K562 (cell line): Measurements from ENCODE around the gene PRDM15. TPM values are rescaled to one million over a fixed set of nuclear protein-coding genes. Genes with fewer than 3 reads are reported as not detected.

ENCODE experiments used
- CBFA2T3 ChIP-seq: fragments of 450-650 bp; IDR thresholded peaks from 2 replicates; pipeline ENCODE4 v1.6.1; 2017
- CBFB ChIP-seq: sonication (generic); formaldehyde crosslinking; IDR thresholded peaks from 2 replicates; pipeline ENCODE4 v1.4.0; 2020; ENCODE audit warnings: mild to moderate bottlenecking, missing genetic modification reagents
- CREM ChIP-seq: IDR thresholded peaks from 2 replicates; pipeline ENCODE4 v1.6.1; 2014; ENCODE audit warnings: antibody characterized with exemption, low read depth
- FOSL1 ChIP-seq: fragments of 200-800 bp; sonication (Bioruptor generic); conservative IDR thresholded peaks from 2 replicates; pipeline ENCODE4 v1.6.1; 2016; ENCODE audit warnings: missing genetic modification characterization, missing compliant biosample characterization
- JUN ChIP-seq, 2 experiments: sonication (generic) in 1 of 2; formaldehyde crosslinking in 1 of 2; IDR thresholded peaks; 2 replicates each; pipeline versions ENCODE4 v1.6.1 to v1.8.0; 2012 to 2022; ENCODE audit warnings: borderline replicate concordance in 2 of 2, mild to moderate bottlenecking in 2 of 2, improper control_type of control experiment in 1 of 2, low read depth in 1 of 2, low read length in 1 of 2, missing genetic modification reagents in 1 of 2
- KLF16 ChIP-seq: IDR thresholded peaks from 2 replicates; pipeline ENCODE4 v1.6.1; 2016; ENCODE audit warnings: antibody characterized with exemption
- MTF1 ChIP-seq: fragments of 250-450 bp; sonication (Bioruptor Pico); IDR thresholded peaks from 2 replicates; pipeline ENCODE4 v1.9.0; 2021; ENCODE audit warnings: moderate library complexity, mild to moderate bottlenecking, inconsistent platforms, borderline replicate concordance
- PRPF4 ChIP-seq: fragments of 200-400 bp; formaldehyde crosslinking; IDR thresholded peaks from one replicate; pipeline ENCODE4 v1.6.1; 2017; ENCODE audit warnings: low read length, low read depth, mild to moderate bottlenecking; ENCODE audit not compliant: insufficient read depth, poor library complexity, severe bottlenecking
- RAD21 ChIP-seq, 2 experiments: fragments of 250-450 bp in 1 of 2; fragments of 450-650 bp in 1 of 2; sonication (Bioruptor Pico) in 1 of 2; formaldehyde crosslinking in 1 of 2; IDR thresholded peaks in 1 of 2; conservative IDR thresholded peaks in 1 of 2; 2 replicates each; pipeline versions ENCODE4 v1.4.0 to v1.8.0; 2020 to 2022; ENCODE audit warnings: mild to moderate bottlenecking in 2 of 2, moderate library complexity in 1 of 2
- RBM22 ChIP-seq: fragments of 200-400 bp; formaldehyde crosslinking; IDR thresholded peaks from 2 replicates; pipeline ENCODE4 v1.6.1; 2018; ENCODE audit warnings: low read length, low read depth; ENCODE audit not compliant: poor library complexity, severe bottlenecking
- SAFB2 ChIP-seq: fragments of 200-400 bp; formaldehyde crosslinking; IDR thresholded peaks from 2 replicates; pipeline ENCODE4 v1.6.1; 2018; ENCODE audit warnings: borderline replicate concordance, low read length, low read depth, moderate library complexity; ENCODE audit not compliant: severe bottlenecking
- TBL1XR1 ChIP-seq, 2 experiments: IDR thresholded peaks; 2 replicates each; pipeline ENCODE4 v1.6.1; 2012; ENCODE audit warnings: improper control_type of control experiment in 2 of 2, low read length in 2 of 2, mild to moderate bottlenecking in 1 of 2
- TCF7L2 ChIP-seq: fragments of 150-350 bp; IDR thresholded peaks from 2 replicates; pipeline ENCODE4 v1.6.1; 2016; ENCODE audit warnings: low read depth, mild to moderate bottlenecking, low read length, moderate library complexity
- ZC3H11A ChIP-seq: IDR thresholded peaks from 2 replicates; pipeline ENCODE4 v1.6.1; 2012; ENCODE audit warnings: low read depth, low read length, improper control_type of control experiment
- ZNF140 ChIP-seq: fragments of 250-450 bp; sonication (Bioruptor Pico); IDR thresholded peaks from 2 replicates; pipeline ENCODE4 v1.8.0; 2021; ENCODE audit warnings: moderate library complexity, mild to moderate bottlenecking, inconsistent platforms
- ZNF224 ChIP-seq: sonication (generic); formaldehyde crosslinking; IDR thresholded peaks from 2 replicates; pipeline ENCODE4 v1.8.0; 2022; ENCODE audit warnings: mild to moderate bottlenecking, missing genetic modification reagents
- ZNF589 ChIP-seq: fragments of 200-800 bp; sonication (Bioruptor generic); IDR thresholded peaks from 2 replicates; pipeline ENCODE4 v1.6.1; 2016; ENCODE audit warnings: low read depth, missing genetic modification characterization, missing compliant biosample characterization
- polyA plus RNA-seq, 8 experiments: library from polyadenylated mRNA; depleted of rRNA in 4 of 8; stranded (reverse) in 5 of 8; unstranded in 3 of 8; fragments of >200 nt; fragmentation: Nextera tagmentation in 2 of 8; fragmentation: Illumina TruSeq in 1 of 8; extraction: Ambion mirVana in 2 of 8; extraction: Trizol in 1 of 8; gene quantifications; 2 replicates each; pipeline versions ENCODE4 v1.2.1 to v1.2.3, GENCODE V29; 2011 to 2014; ENCODE audit warnings: inconsistent platforms in 1 of 8, missing spikeins in 1 of 8
- total RNA-seq, 7 experiments: library from RNA; depleted of rRNA in 6 of 7; stranded (reverse); fragments of >200 nt in 6 of 7; fragmentation: Illumina TruSeq in 2 of 7; extraction: Trizol in 2 of 7; gene quantifications; 2 replicates each; pipeline versions ENCODE4 v1.2.1 to v1.2.3, GENCODE V29; 2011 to 2021; ENCODE audit warnings: low replicate concordance in 1 of 7
- TF ChIP-seq, protein P1 (sequence below): sonication (generic); formaldehyde crosslinking; IDR thresholded peaks from 2 replicates; pipeline ENCODE4 v1.8.1; 2023; ENCODE audit warnings: mild to moderate bottlenecking, missing genetic modification reagents
- TF ChIP-seq, protein P2 (sequence below), 2 experiments: fragments of 450-650 bp; formaldehyde crosslinking in 1 of 2; IDR thresholded peaks; 2 replicates each; pipeline versions ENCODE4 v1.4.0 to v1.6.1; 2014 to 2020; ENCODE audit warnings: mild to moderate bottlenecking in 2 of 2, borderline replicate concordance in 1 of 2, low read depth in 1 of 2

Gene PRDM15
- total and polyA plus RNA-seq, 9 of the 15 experiments (the other 6 are each of a cell fraction or from before 2014, with no cell fraction given): 0.93 to 9.2 (median 6.2) TPM

DNA sequence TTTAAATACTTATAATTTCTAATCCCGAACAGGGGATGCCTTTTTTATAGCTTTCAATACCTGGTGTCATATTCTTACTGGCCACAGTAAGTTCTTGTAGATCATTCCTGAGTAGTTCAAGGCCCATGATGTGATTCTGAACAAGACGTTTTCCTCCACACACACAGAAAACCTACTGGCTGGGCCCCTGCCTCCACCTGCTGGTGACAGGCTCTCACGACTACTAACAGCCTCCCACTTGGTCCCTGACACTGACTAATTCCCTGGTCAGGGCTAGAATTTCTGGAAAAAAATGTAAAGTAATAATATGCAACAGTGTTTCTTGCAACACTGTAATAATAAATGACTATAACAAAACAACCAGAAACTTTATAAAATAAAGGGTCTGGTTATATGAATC is 61.9 kb downstream of the PRDM15 start (continued):
- TF ChIP-seq, protein P1, sequence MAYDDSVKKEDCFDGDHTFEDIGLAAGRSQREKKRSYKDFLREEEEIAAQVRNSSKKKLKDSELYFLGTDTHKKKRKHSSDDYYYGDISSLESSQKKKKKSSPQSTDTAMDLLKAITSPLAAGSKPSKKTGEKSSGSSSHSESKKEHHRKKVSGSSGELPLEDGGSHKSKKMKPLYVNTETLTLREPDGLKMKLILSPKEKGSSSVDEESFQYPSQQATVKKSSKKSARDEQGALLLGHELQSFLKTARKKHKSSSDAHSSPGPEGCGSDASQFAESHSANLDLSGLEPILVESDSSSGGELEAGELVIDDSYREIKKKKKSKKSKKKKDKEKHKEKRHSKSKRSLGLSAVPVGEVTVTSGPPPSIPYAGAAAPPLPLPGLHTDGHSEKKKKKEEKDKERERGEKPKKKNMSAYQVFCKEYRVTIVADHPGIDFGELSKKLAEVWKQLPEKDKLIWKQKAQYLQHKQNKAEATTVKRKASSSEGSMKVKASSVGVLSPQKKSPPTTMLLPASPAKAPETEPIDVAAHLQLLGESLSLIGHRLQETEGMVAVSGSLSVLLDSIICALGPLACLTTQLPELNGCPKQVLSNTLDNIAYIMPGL: no peak
- TF ChIP-seq ZC3H11A (no peak), SAFB2 (no peak), FOSL1 (tag) (no peak), RBM22 (no peak), CREM (no peak), JUN (IDR thresholded peaks at IDR 0.05; ENCODE audit: borderline replicate concordance, low read depth, low read length) (no peak), JUN (CRISPR knock-in tag; IDR thresholded peaks at IDR 0.05; ENCODE audit: borderline replicate concordance) (no peak), RAD21 (CRISPR knock-in tag; conservative IDR thresholded peaks at IDR 0.05 in 1 of 2, IDR thresholded peaks at IDR 0.05 in 1 of 2) (peak; percentile 34 to 76), MTF1 (CRISPR knock-in tag) (no peak), CBFA2T3 (no peak), TCF7L2 (no peak), ZNF140 (CRISPR knock-in tag) (no peak), PRPF4 (no peak), ZNF224 (CRISPR knock-in tag) (no peak), KLF16 (0 out of 2 replicates have a peak, but pooled peaks have one; percentile 34), TBL1XR1 (IDR thresholded peaks at IDR 0.05; ENCODE audit: low read length in 2 of 2) (no peak), ZNF589 (CRISPR knock-in tag) (no peak), CBFB (CRISPR knock-in tag) (no peak)
- TF ChIP-seq, protein P2, sequence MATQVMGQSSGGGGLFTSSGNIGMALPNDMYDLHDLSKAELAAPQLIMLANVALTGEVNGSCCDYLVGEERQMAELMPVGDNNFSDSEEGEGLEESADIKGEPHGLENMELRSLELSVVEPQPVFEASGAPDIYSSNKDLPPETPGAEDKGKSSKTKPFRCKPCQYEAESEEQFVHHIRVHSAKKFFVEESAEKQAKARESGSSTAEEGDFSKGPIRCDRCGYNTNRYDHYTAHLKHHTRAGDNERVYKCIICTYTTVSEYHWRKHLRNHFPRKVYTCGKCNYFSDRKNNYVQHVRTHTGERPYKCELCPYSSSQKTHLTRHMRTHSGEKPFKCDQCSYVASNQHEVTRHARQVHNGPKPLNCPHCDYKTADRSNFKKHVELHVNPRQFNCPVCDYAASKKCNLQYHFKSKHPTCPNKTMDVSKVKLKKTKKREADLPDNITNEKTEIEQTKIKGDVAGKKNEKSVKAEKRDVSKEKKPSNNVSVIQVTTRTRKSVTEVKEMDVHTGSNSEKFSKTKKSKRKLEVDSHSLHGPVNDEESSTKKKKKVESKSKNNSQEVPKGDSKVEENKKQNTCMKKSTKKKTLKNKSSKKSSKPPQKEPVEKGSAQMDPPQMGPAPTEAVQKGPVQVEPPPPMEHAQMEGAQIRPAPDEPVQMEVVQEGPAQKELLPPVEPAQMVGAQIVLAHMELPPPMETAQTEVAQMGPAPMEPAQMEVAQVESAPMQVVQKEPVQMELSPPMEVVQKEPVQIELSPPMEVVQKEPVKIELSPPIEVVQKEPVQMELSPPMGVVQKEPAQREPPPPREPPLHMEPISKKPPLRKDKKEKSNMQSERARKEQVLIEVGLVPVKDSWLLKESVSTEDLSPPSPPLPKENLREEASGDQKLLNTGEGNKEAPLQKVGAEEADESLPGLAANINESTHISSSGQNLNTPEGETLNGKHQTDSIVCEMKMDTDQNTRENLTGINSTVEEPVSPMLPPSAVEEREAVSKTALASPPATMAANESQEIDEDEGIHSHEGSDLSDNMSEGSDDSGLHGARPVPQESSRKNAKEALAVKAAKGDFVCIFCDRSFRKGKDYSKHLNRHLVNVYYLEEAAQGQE (IDR thresholded peaks at IDR 0.05; ENCODE audit: borderline replicate concordance): peak; percentile 52; the same call in 1 of the 2 replicates
- TF ChIP-seq, protein P2 (CRISPR knock-in tag; IDR thresholded peaks at IDR 0.05; ENCODE audit: low read depth): no peak
